Astrocyte (in vitro differentiated cells and primary cell): ENCODE measurements around the gene CERS3. TPM values are rescaled to one million over a fixed set of nuclear protein-coding genes. Genes with fewer than 3 reads are reported as not detected.

Experiments
- DNase-seq: peaks from one replicate; pipeline ENCODE4 v3.0.0-alpha.2; 2010; ENCODE audit warnings: low read depth
- FAIRE-seq: peaks from 2 replicates; lab custom pipeline; 2011; peaks lifted over from hg19 to GRCh38; lab: Jason Lieb, UNC
- H2AFZ ChIP-seq: 2 replicates; pipeline ENCODE4 v1.6.0; 2012; ENCODE audit warnings: low read depth, low read length, inconsistent platforms
- H3K27ac ChIP-seq: 2 replicates; pipeline ENCODE4 v1.5.1; 2011; ENCODE audit warnings: low read depth, low read length, inconsistent platforms
- H3K27me3 ChIP-seq: 2 replicates; pipeline ENCODE4 v1.6.0; 2011; ENCODE audit warnings: low read length, inconsistent platforms; ENCODE audit not compliant: insufficient read depth
- H3K36me3 ChIP-seq: 2 replicates; pipeline ENCODE4 v1.5.1; 2011; ENCODE audit warnings: low read length, inconsistent platforms; ENCODE audit not compliant: insufficient read depth
- H3K4me1 ChIP-seq: 2 replicates; pipeline ENCODE4 v1.5.1; 2011; ENCODE audit warnings: low read length, inconsistent platforms; ENCODE audit not compliant: insufficient read depth
- H3K4me2 ChIP-seq: 2 replicates; pipeline ENCODE4 v1.6.0; 2012; ENCODE audit warnings: low read length, inconsistent platforms
- H3K4me3 ChIP-seq: 2 replicates; pipeline ENCODE4 v1.5.1; 2011; ENCODE audit warnings: low read depth, mild to moderate bottlenecking, low read length, inconsistent platforms; ENCODE audit not compliant: insufficient read depth
- H3K79me2 ChIP-seq: 2 replicates; pipeline ENCODE4 v1.6.0; 2012; ENCODE audit warnings: mild to moderate bottlenecking, low read length, inconsistent platforms; ENCODE audit not compliant: insufficient read depth
- H3K9ac ChIP-seq: 2 replicates; pipeline ENCODE4 v1.6.0; 2012; ENCODE audit warnings: mild to moderate bottlenecking, low read length, inconsistent platforms
- H3K9me3 ChIP-seq: 2 replicates; pipeline ENCODE4 v1.5.1; 2012; ENCODE audit warnings: low read depth, mild to moderate bottlenecking, low read length, inconsistent platforms; ENCODE audit not compliant: insufficient read depth
- H4K20me1 ChIP-seq: 2 replicates; pipeline ENCODE4 v1.6.0; 2012; ENCODE audit warnings: low read length, inconsistent platforms; ENCODE audit not compliant: insufficient read depth
- H3K27ac Mint-ChIP-seq: one replicate; pipeline ENCODE4 v1.8.0; 2021; ENCODE audit warnings: mild to moderate bottlenecking, mixed read lengths; ENCODE audit not compliant: unreplicated experiment
- H3K27me3 Mint-ChIP-seq: one replicate; pipeline ENCODE4 v1.8.0; 2021; ENCODE audit warnings: low read depth, mixed read lengths; ENCODE audit not compliant: unreplicated experiment
- H3K36me3 Mint-ChIP-seq: one replicate; pipeline ENCODE4 v1.8.0; 2021; ENCODE audit warnings: low read depth, mixed read lengths; ENCODE audit not compliant: unreplicated experiment
- H3K4me1 Mint-ChIP-seq: one replicate; pipeline ENCODE4 v1.8.0; 2021; ENCODE audit warnings: low read depth, mixed read lengths; ENCODE audit not compliant: unreplicated experiment
- H3K4me3 Mint-ChIP-seq: one replicate; pipeline ENCODE4 v1.8.0; 2021; ENCODE audit warnings: mild to moderate bottlenecking, moderate library complexity, mixed read lengths; ENCODE audit not compliant: unreplicated experiment
- H3K9me3 Mint-ChIP-seq: one replicate; pipeline ENCODE4 v1.8.0; 2021; ENCODE audit warnings: mild to moderate bottlenecking, mixed read lengths; ENCODE audit not compliant: unreplicated experiment
- EZH2 ChIP-seq: IDR thresholded peaks from 2 replicates; pipeline ENCODE4 v1.6.1; 2012; ENCODE audit warnings: mild to moderate bottlenecking, low read length, inconsistent platforms; ENCODE audit not compliant: insufficient read depth
- total RNA-seq: library from RNA; stranded (reverse); gene quantifications from 2 replicates; pipeline ENCODE4 v1.2.1, GENCODE V29; 2021
- TF ChIP-seq, protein P1 (sequence below): IDR thresholded peaks from 2 replicates; pipeline ENCODE4 v1.5.1; 2011; ENCODE audit warnings: low read depth, mild to moderate bottlenecking, inconsistent platforms, low read length, moderate library complexity; ENCODE audit not compliant: insufficient read depth

Gene CERS3
- total RNA-seq, 1 donor from 2014 or later, result not detected

DNA sequence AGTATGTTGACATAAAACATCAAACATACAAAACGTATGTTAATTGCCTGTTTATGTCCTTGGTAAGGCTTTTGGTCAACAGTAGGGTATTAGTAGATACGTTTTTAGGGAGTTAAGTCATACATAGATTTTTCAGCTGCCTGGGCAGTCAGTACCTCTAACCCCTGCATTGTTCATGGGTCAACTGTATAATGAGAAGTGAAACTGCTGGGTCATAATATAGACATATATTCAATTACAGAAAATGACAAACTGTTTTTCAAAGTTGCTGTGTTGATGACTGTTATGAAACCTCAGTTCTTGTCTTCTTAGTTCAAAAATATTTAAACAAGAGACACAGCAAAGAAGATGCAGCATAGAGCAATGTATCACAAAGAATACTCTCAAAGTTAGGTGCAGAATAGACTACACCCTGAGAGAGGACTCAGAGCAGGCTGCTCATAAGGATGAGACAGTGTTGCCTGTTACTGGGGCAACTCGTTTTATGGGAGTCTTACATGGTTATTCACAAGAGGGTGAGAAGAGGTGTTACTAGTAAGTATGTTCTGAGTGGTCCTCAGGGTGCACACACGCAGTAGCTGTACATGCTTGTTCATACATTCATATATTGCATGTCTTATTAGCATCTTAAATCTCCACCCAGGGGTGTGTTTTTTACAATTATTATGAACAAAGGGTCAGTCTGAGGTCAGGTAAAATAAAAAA is 133.9 kb downstream of the CERS3 start:
- FAIRE-seq, result no peak
- Histone ChIP-seq H3K79me2 (no peaks in the 10 kb centered on the region), H3K27me3 (no peaks in the 10 kb centered on the region), H2AFZ (no peak overlapping the region), H3K4me3 (no peak overlapping the region), H3K27ac (no peak overlapping the region), H3K9ac (no peak overlapping the region), H3K36me3 (no peaks in the 10 kb centered on the region), H3K4me1 (no peaks in the 10 kb centered on the region), H3K4me2 (no peak overlapping the region), H4K20me1 (no peaks in the 10 kb centered on the region), H3K9me3 (no peaks in the 10 kb centered on the region)
- Mint-ChIP-seq H3K27me3 (peaks cover 2% of the 10 kb centered on the region), H3K36me3 (no peaks in the 10 kb centered on the region), H3K9me3 (no peaks in the 10 kb centered on the region), H3K4me3 (no peak overlapping the region), H3K4me1 (no peaks in the 10 kb centered on the region), H3K27ac (no peak overlapping the region)
- no peak for DNase-seq
- TF ChIP-seq, protein P1, sequence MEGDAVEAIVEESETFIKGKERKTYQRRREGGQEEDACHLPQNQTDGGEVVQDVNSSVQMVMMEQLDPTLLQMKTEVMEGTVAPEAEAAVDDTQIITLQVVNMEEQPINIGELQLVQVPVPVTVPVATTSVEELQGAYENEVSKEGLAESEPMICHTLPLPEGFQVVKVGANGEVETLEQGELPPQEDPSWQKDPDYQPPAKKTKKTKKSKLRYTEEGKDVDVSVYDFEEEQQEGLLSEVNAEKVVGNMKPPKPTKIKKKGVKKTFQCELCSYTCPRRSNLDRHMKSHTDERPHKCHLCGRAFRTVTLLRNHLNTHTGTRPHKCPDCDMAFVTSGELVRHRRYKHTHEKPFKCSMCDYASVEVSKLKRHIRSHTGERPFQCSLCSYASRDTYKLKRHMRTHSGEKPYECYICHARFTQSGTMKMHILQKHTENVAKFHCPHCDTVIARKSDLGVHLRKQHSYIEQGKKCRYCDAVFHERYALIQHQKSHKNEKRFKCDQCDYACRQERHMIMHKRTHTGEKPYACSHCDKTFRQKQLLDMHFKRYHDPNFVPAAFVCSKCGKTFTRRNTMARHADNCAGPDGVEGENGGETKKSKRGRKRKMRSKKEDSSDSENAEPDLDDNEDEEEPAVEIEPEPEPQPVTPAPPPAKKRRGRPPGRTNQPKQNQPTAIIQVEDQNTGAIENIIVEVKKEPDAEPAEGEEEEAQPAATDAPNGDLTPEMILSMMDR, result no peak
- TF ChIP-seq EZH2, result no peak

DNA sequence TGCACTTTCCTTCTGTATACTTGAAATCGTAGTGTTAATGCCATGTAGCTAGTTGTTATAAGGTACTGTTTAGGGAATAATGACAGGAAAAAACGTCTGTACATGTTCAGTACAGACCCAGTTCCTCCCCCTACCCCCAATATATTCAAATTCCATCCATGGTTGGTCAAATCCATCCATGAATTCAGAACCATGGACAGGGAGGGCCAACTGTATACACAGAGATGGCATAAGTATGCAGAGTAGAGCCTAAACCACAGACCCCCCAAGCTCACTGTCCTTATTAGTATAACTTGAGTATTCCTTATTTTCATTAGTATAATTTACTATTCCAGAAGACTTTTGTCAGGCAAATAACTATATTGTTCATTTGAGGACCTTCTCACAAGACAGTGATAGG is 135.7 kb downstream of the CERS3 start:
- Histone ChIP-seq H3K27me3 (no peaks in the 10 kb centered on the region), H3K4me1 (no peaks in the 10 kb centered on the region), H3K9ac (no peak overlapping the region), H3K4me3 (no peak overlapping the region), H3K36me3 (no peaks in the 10 kb centered on the region), H3K79me2 (no peaks in the 10 kb centered on the region), H4K20me1 (no peaks in the 10 kb centered on the region), H3K9me3 (peaks cover 1% of the 10 kb centered on the region), H2AFZ (no peak overlapping the region), H3K4me2 (no peak overlapping the region), H3K27ac (no peak overlapping the region)
- Mint-ChIP-seq H3K27me3 (peaks cover 2% of the 10 kb centered on the region), H3K27ac (no peak overlapping the region), H3K9me3 (no peaks in the 10 kb centered on the region), H3K36me3 (no peaks in the 10 kb centered on the region), H3K4me1 (no peaks in the 10 kb centered on the region), H3K4me3 (no peak overlapping the region)
- TF ChIP-seq, protein P1, result no peak
- TF ChIP-seq EZH2, result no peak
- DNase-seq (no peak), FAIRE-seq (no peak)
